Fibroblast of lung (primary cell): Measurements from ENCODE around the gene DLGAP3. TPM values are rescaled to one million over a fixed set of nuclear protein-coding genes. Genes with fewer than 3 reads are reported as not detected.

ENCODE experiments used
- DNase-seq, 2 donors: peaks; one replicate each; pipeline versions ENCODE4 v3.0.0 to v3.0.0-alpha.2; 2010; ENCODE audit warnings: low read depth in 2 of 2
- H2AFZ ChIP-seq: 2 replicates; pipeline ENCODE4 v1.5.1; 2012; ENCODE audit warnings: low read length, control low read depth, inconsistent platforms
- H3K27ac ChIP-seq: 2 replicates; pipeline ENCODE4 v1.5.1; 2011; ENCODE audit warnings: low read length, control low read depth; ENCODE audit not compliant: insufficient read depth
- H3K27me3 ChIP-seq: 2 replicates; pipeline ENCODE4 v1.5.1; 2011; ENCODE audit warnings: mild to moderate bottlenecking, low read length; ENCODE audit not compliant: control insufficient read depth, insufficient read depth
- H3K36me3 ChIP-seq: 2 replicates; pipeline ENCODE4 v1.5.1; 2011; ENCODE audit warnings: low read length; ENCODE audit not compliant: control insufficient read depth, insufficient read depth
- H3K4me1 ChIP-seq: 2 replicates; pipeline ENCODE4 v1.5.1; 2011; ENCODE audit warnings: low read length; ENCODE audit not compliant: control insufficient read depth, insufficient read depth; ENCODE audit errors: extremely low read depth
- H3K4me2 ChIP-seq: 2 replicates; pipeline ENCODE4 v1.5.1; 2011; ENCODE audit warnings: low read length, control low read depth; ENCODE audit not compliant: insufficient read depth; ENCODE audit errors: extremely low read depth
- H3K4me3 ChIP-seq, 4 experiments: fragments of 200-600 bp in 1 of 4; sonication (generic) in 1 of 4; replicated peaks in 1 of 4; 2 replicates each; pipeline ENCODE4 v1.5.1; 2011 to 2016; ENCODE audit warnings: low read length in 4 of 4, low read depth in 3 of 4, mild to moderate bottlenecking in 3 of 4, control low read depth in 2 of 4, inconsistent platforms in 1 of 4, mixed read lengths in 1 of 4; ENCODE audit not compliant: insufficient read depth in 1 of 4; ENCODE audit errors: control extremely low read depth in 1 of 4
- H3K79me2 ChIP-seq: 2 replicates; pipeline ENCODE4 v1.5.1; 2012; ENCODE audit warnings: mild to moderate bottlenecking, low read length, inconsistent platforms; ENCODE audit not compliant: control insufficient read depth, insufficient read depth
- H3K9ac ChIP-seq: 2 replicates; pipeline ENCODE4 v1.5.1; 2011; ENCODE audit warnings: mild to moderate bottlenecking, low read length, control low read depth; ENCODE audit not compliant: insufficient read depth
- H3K9me3 ChIP-seq: 2 replicates; pipeline ENCODE4 v1.5.1; 2012; ENCODE audit warnings: low read depth, low read length; ENCODE audit not compliant: control insufficient read depth, insufficient read depth
- H4K20me1 ChIP-seq: 2 replicates; pipeline ENCODE4 v1.5.1; 2011; ENCODE audit warnings: low read length; ENCODE audit not compliant: control insufficient read depth, insufficient read depth; ENCODE audit errors: extremely low read depth
- EZH2 ChIP-seq: IDR thresholded peaks from 2 replicates; pipeline ENCODE4 v1.5.1; 2012; ENCODE audit warnings: low read length, control low read depth, mild to moderate bottlenecking; ENCODE audit errors: missing control alignments
- polyA plus RNA-seq, 2 donors: library from polyadenylated mRNA; depleted of rRNA in 1 of 2; stranded (reverse) in 1 of 2; unstranded in 1 of 2; fragments of >200 nt; gene quantifications; 2 replicates each; pipeline ENCODE4 v1.2.1, GENCODE V29; 2011 to 2012; ENCODE audit warnings: missing spikeins in 1 of 2
- total RNA-seq: library from RNA; depleted of rRNA; stranded (reverse); fragments of >200 nt; gene quantifications from 2 replicates; pipeline ENCODE4 v1.2.1, GENCODE V29; 2014
- TF ChIP-seq, protein P1 (sequence below), 2 donors: IDR thresholded peaks in 1 of 2; conservative IDR thresholded peaks in 1 of 2; 1 replicate in 1 of 2; 2 replicates in 1 of 2; pipeline ENCODE4 v1.5.1; 2011 to 2012; ENCODE audit warnings: low read length in 2 of 2, control low read depth in 1 of 2, inconsistent platforms in 1 of 2, low read depth in 1 of 2, mild to moderate bottlenecking in 1 of 2

DLGAP3 gene
- total and polyA plus RNA-seq, 2 donors (not counting 1 experiment from before 2014, with no cell fraction given) = not detected

DNA sequence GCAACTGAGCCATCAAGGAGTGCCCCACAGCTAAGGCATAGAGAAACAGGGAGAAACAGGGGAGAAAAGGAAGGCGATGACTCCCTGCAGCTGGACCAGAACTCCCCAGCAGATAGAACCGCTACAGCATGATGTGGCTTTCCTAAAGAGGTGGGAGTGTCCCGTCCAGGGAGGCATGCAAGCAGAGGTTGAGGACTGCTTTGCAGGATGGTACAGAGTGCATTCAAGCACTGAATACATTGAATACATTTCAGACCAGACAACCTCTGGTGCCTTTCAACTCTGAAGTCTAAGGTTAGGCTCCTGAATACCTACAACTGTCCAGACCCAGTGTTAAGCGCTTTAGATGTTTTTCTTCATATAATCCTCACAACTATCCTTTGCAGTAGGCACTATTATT lies 13.3 kb downstream of the DLGAP3 start:
- Histone ChIP-seq H3K9me3 (no peaks in the 10 kb centered on the region), H3K4me1 (no peaks in the 10 kb centered on the region), H3K4me3 (no peak overlapping the region), H4K20me1 (no peaks in the 10 kb centered on the region), H3K27ac (no peak overlapping the region), H3K27me3 (no peaks in the 10 kb centered on the region), H3K36me3 (no peaks in the 10 kb centered on the region), H3K9ac (no peak overlapping the region), H3K79me2 (no peaks in the 10 kb centered on the region), H3K4me2 (no peak overlapping the region), H2AFZ (no peak overlapping the region)
- TF ChIP-seq EZH2 = no peak
- TF ChIP-seq, protein P1, sequence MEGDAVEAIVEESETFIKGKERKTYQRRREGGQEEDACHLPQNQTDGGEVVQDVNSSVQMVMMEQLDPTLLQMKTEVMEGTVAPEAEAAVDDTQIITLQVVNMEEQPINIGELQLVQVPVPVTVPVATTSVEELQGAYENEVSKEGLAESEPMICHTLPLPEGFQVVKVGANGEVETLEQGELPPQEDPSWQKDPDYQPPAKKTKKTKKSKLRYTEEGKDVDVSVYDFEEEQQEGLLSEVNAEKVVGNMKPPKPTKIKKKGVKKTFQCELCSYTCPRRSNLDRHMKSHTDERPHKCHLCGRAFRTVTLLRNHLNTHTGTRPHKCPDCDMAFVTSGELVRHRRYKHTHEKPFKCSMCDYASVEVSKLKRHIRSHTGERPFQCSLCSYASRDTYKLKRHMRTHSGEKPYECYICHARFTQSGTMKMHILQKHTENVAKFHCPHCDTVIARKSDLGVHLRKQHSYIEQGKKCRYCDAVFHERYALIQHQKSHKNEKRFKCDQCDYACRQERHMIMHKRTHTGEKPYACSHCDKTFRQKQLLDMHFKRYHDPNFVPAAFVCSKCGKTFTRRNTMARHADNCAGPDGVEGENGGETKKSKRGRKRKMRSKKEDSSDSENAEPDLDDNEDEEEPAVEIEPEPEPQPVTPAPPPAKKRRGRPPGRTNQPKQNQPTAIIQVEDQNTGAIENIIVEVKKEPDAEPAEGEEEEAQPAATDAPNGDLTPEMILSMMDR (conservative IDR thresholded peaks at IDR 0.05 in 1 of 2, IDR thresholded peaks at IDR 0.05 in 1 of 2; ENCODE audit: low read depth in 1 of 2, low read length in 2 of 2) = no peak
- DNase-seq = no peak

- no peak overlapping the region for H2AFZ ChIP-seq
- no peak for TF ChIP-seq EZH2
- TF ChIP-seq, protein P1 (conservative IDR thresholded peaks at IDR 0.05 in 1 of 2, IDR thresholded peaks at IDR 0.05 in 1 of 2; ENCODE audit: low read depth in 1 of 2, low read length in 2 of 2) = no peak
These were observed 13.9 kb downstream of the DLGAP3 start for GRCh38 chr1:34915521-34915920.

GRCh38 chr1:34914958-34915357 lies 14.5 kb downstream of the DLGAP3 start:
- no peak overlapping the region for H3K27ac ChIP-seq

More at GRCh38 chr1:34915521-34915920, 13.9 kb downstream of the DLGAP3 start:
- Histone ChIP-seq H3K9me3 (no peaks in the 10 kb centered on the region), H3K4me3 (no peak overlapping the region), H4K20me1 (no peaks in the 10 kb centered on the region), H3K4me2 (no peak overlapping the region), H3K79me2 (no peaks in the 10 kb centered on the region), H3K27ac (no peak overlapping the region), H3K27me3 (no peaks in the 10 kb centered on the region), H3K9ac (no peak overlapping the region), H3K36me3 (no peaks in the 10 kb centered on the region), H3K4me1 (no peaks in the 10 kb centered on the region)
- no peak for DNase-seq

More at GRCh38 chr1:34914958-34915357, 14.5 kb downstream of the DLGAP3 start:
- DNase-seq = no peak
- H3K4me2 ChIP-seq = no peak overlapping the region
- no peaks in the 10 kb centered on the region for H3K36me3 ChIP-seq
- H2AFZ ChIP-seq = no peak overlapping the region
- TF ChIP-seq EZH2 = no peak
- TF ChIP-seq, protein P1 (conservative IDR thresholded peaks at IDR 0.05 in 1 of 2, IDR thresholded peaks at IDR 0.05 in 1 of 2; ENCODE audit: low read depth in 1 of 2, low read length in 2 of 2) = no peak
- no peak overlapping the region for H3K4me3 ChIP-seq
- H3K9me3 ChIP-seq = no peaks in the 10 kb centered on the region
- H4K20me1 ChIP-seq = no peaks in the 10 kb centered on the region
- H3K27me3 ChIP-seq = no peaks in the 10 kb centered on the region
- no peak overlapping the region for H3K9ac ChIP-seq
- no peaks in the 10 kb centered on the region for H3K4me1 ChIP-seq
- H3K79me2 ChIP-seq = no peaks in the 10 kb centered on the region
